ENCODE data around the gene SIPA1L3.

Gene SIPA1L3

GRCh38 chr19:38056646-38057045 lies 149.6 kb downstream of the SIPA1L3 start:
- Histone ChIP-seq H3K36me3 (ENCODE audit: control insufficient read depth in 4 of 4, insufficient read depth in 4 of 4, low read length in 3 of 4) (peaks cover 2 to 13% (median 4%) of the 10 kb centered on the region in 4 experiments), H3K27ac (ENCODE audit: insufficient read depth in 1 of 2, low read depth in 1 of 2, low read length in 2 of 2, poor library complexity in 1 of 2, severe bottlenecking in 2 of 2) (no peak overlapping the region), H3K4me3 (ENCODE audit: control insufficient read depth in 1 of 7, extremely low read depth in 1 of 7, insufficient read depth in 4 of 7, low read depth in 2 of 7, low read length in 6 of 7) (no peak overlapping the region), H3K4me1 (ENCODE audit: control extremely low read depth in 1 of 4, control insufficient read depth in 4 of 4, insufficient read depth in 4 of 4, low read length in 3 of 4) (peaks cover 0 to 40% (median 22%) of the 10 kb centered on the region in 4 experiments), H3K27me3 (replicated peaks in 2 of 5; ENCODE audit: control insufficient read depth in 4 of 5, insufficient read depth in 5 of 5, low read length in 4 of 5) (no peaks in the 10 kb centered on the region), H3K9me3 (ENCODE audit: control extremely low read depth in 1 of 5, control insufficient read depth in 4 of 5, insufficient read depth in 2 of 5, low read depth in 1 of 5, low read length in 4 of 5) (peaks cover 0 to 3% (median 0%) of the 10 kb centered on the region in 5 experiments)
- ChIA-PET POLR2A (no interaction called here), CTCF (interaction anchor here (1.8 kb wide), 1 partner anchor 10 kb away, joined by 4 read pairs; no protein-coding TSS in a partner anchor)
- WGBS (ENCODE audit: insufficient coverage), result 100% methylated on average over 6 of the region's 10 CpGs
- DNase-seq, result no peak

GRCh38 chr19:38057959-38058690 lies 151.1 kb downstream of the SIPA1L3 start:
- H3K4me3 ChIP-seq (ENCODE audit: control insufficient read depth in 1 of 7, extremely low read depth in 1 of 7, insufficient read depth in 4 of 7, low read depth in 2 of 7, low read length in 6 of 7), result no peak overlapping the region
- WGBS (ENCODE audit: insufficient coverage), result 100% methylated on average over 5 of the region's 10 CpGs
- no peak for DNase-seq
- peaks cover 0 to 40% (median 22%) of the 10 kb centered on the region in 4 experiments for H3K4me1 ChIP-seq (ENCODE audit: control extremely low read depth in 1 of 4, control insufficient read depth in 4 of 4, insufficient read depth in 4 of 4, low read length in 3 of 4)
- H3K9me3 ChIP-seq (ENCODE audit: control extremely low read depth in 1 of 5, control insufficient read depth in 4 of 5, insufficient read depth in 2 of 5, low read depth in 1 of 5, low read length in 4 of 5), result no peaks in the 10 kb centered on the region
- H3K36me3 ChIP-seq (ENCODE audit: control insufficient read depth in 4 of 4, insufficient read depth in 4 of 4, low read length in 3 of 4), result peaks cover 0 to 4% (median under 1%) of the 10 kb centered on the region in 4 experiments
- H3K27ac ChIP-seq (ENCODE audit: insufficient read depth in 1 of 2, low read depth in 1 of 2, low read length in 2 of 2, poor library complexity in 1 of 2, severe bottlenecking in 2 of 2), result peak overlapping the region in 1 of 2 experiments; percentile 25
- CTCF ChIA-PET, result interaction anchor here (0.5 to 2.0 kb wide), 7 partner anchors 9 to 156 kb away, joined by 3 to 6 read pairs (median 4); no protein-coding TSS in a partner anchor
- POLR2A ChIA-PET, result interaction anchor here (0.6 kb wide), 1 partner anchor 258 kb away, joined by 3 read pairs; the partner anchor contains the start of gene YIF1B
- H3K27me3 ChIP-seq (replicated peaks in 2 of 5; ENCODE audit: control insufficient read depth in 4 of 5, insufficient read depth in 5 of 5, low read length in 4 of 5), result no peaks in the 10 kb centered on the region

- DNase-seq, result peak in 2 of 3 donors; percentile 62 to 64
- peaks cover 0 to 4% (median 4%) of the 10 kb centered on the region in 4 experiments for H3K36me3 ChIP-seq (ENCODE audit: control insufficient read depth in 4 of 4, insufficient read depth in 4 of 4, low read length in 3 of 4)
- POLR2A ChIA-PET, result interaction anchor here (0.6 kb wide), 1 partner anchor 77 kb away, joined by 3 read pairs; no protein-coding TSS in a partner anchor
- CTCF ChIA-PET, result interaction anchor here (1.5 to 2.0 kb wide), 3 partner anchors 11 to 158 kb away, joined by 4 to 8 read pairs (median 6); no protein-coding TSS in a partner anchor
- H3K4me3 ChIP-seq (ENCODE audit: control insufficient read depth in 1 of 7, extremely low read depth in 1 of 7, insufficient read depth in 4 of 7, low read depth in 2 of 7, low read length in 6 of 7), result peak overlapping the region in 1 of 7 experiments; percentile 18
- WGBS (ENCODE audit: insufficient coverage), result 27% methylated on average over 5 of the region's 7 CpGs
- H3K4me1 ChIP-seq (ENCODE audit: control extremely low read depth in 1 of 4, control insufficient read depth in 4 of 4, insufficient read depth in 4 of 4, low read length in 3 of 4), result peaks cover 0 to 33% (median 19%) of the 10 kb centered on the region in 4 experiments
- H3K27ac ChIP-seq (ENCODE audit: insufficient read depth in 1 of 2, low read depth in 1 of 2, low read length in 2 of 2, poor library complexity in 1 of 2, severe bottlenecking in 2 of 2), result no peak overlapping the region
- H3K27me3 ChIP-seq (replicated peaks in 2 of 5; ENCODE audit: control insufficient read depth in 4 of 5, insufficient read depth in 5 of 5, low read length in 4 of 5), result no peaks in the 10 kb centered on the region
- H3K9me3 ChIP-seq (ENCODE audit: control extremely low read depth in 1 of 5, control insufficient read depth in 4 of 5, insufficient read depth in 2 of 5, low read depth in 1 of 5, low read length in 4 of 5), result no peaks in the 10 kb centered on the region
Measured at GRCh38 chr19:38059897-38060296, 152.9 kb downstream of the SIPA1L3 start.

- ChIA-PET POLR2A (interaction anchor here (0.6 kb wide), 1 partner anchor 77 kb away, joined by 3 read pairs; no protein-coding TSS in a partner anchor), CTCF (interaction anchor here (2.0 kb wide), 2 partner anchors 11 to 158 kb away, joined by 6 to 8 read pairs; no protein-coding TSS in a partner anchor)
Measured at GRCh38 chr19:38060331-38060730, 153.3 kb downstream of the SIPA1L3 start.

GRCh38 chr19:38061294-38061693 lies 154.3 kb downstream of the SIPA1L3 start:
- Histone ChIP-seq H3K36me3 (ENCODE audit: control insufficient read depth in 4 of 4, insufficient read depth in 4 of 4, low read length in 3 of 4) (peaks cover 0 to 4% (median 2%) of the 10 kb centered on the region in 4 experiments), H3K4me3 (ENCODE audit: control insufficient read depth in 1 of 7, extremely low read depth in 1 of 7, insufficient read depth in 4 of 7, low read depth in 2 of 7, low read length in 6 of 7) (no peak overlapping the region), H3K9me3 (ENCODE audit: control extremely low read depth in 1 of 5, control insufficient read depth in 4 of 5, insufficient read depth in 2 of 5, low read depth in 1 of 5, low read length in 4 of 5) (no peaks in the 10 kb centered on the region), H3K27me3 (replicated peaks in 2 of 5; ENCODE audit: control insufficient read depth in 4 of 5, insufficient read depth in 5 of 5, low read length in 4 of 5) (no peaks in the 10 kb centered on the region), H3K4me1 (ENCODE audit: control extremely low read depth in 1 of 4, control insufficient read depth in 4 of 4, insufficient read depth in 4 of 4, low read length in 3 of 4) (peaks cover 0 to 19% (median 13%) of the 10 kb centered on the region in 4 experiments), H3K27ac (ENCODE audit: insufficient read depth in 1 of 2, low read depth in 1 of 2, low read length in 2 of 2, poor library complexity in 1 of 2, severe bottlenecking in 2 of 2) (no peak overlapping the region)
- WGBS (ENCODE audit: insufficient coverage), result 100% methylated on average over 3 of the region's 7 CpGs
- DNase-seq, result no peak
- CTCF ChIA-PET, result interaction anchor here (2.0 kb wide), 1 partner anchor 12 kb away, joined by 8 read pairs; no protein-coding TSS in a partner anchor
- POLR2A ChIA-PET, result no interaction called here

More at GRCh38 chr19:38060331-38060730, 153.3 kb downstream of the SIPA1L3 start:
- DNase-seq, result no peak
- no peak overlapping the region for H3K27ac ChIP-seq (ENCODE audit: insufficient read depth in 1 of 2, low read depth in 1 of 2, low read length in 2 of 2, poor library complexity in 1 of 2, severe bottlenecking in 2 of 2)
- H3K36me3 ChIP-seq (ENCODE audit: control insufficient read depth in 4 of 4, insufficient read depth in 4 of 4, low read length in 3 of 4), result peaks cover 0 to 4% (median 4%) of the 10 kb centered on the region in 4 experiments
- no peaks in the 10 kb centered on the region for H3K27me3 ChIP-seq (replicated peaks in 2 of 5; ENCODE audit: control insufficient read depth in 4 of 5, insufficient read depth in 5 of 5, low read length in 4 of 5)
- 87% methylated on average over 6 of the region's 7 CpGs for WGBS (ENCODE audit: insufficient coverage)
- peaks cover 0 to 28% (median 17%) of the 10 kb centered on the region in 4 experiments for H3K4me1 ChIP-seq (ENCODE audit: control extremely low read depth in 1 of 4, control insufficient read depth in 4 of 4, insufficient read depth in 4 of 4, low read length in 3 of 4)
- no peaks in the 10 kb centered on the region for H3K9me3 ChIP-seq (ENCODE audit: control extremely low read depth in 1 of 5, control insufficient read depth in 4 of 5, insufficient read depth in 2 of 5, low read depth in 1 of 5, low read length in 4 of 5)
- H3K4me3 ChIP-seq (ENCODE audit: control insufficient read depth in 1 of 7, extremely low read depth in 1 of 7, insufficient read depth in 4 of 7, low read depth in 2 of 7, low read length in 6 of 7), result peak overlapping the region in 1 of 7 experiments; percentile 18

- POLR2A ChIA-PET, result no interaction called here
- Histone ChIP-seq H3K27me3 (replicated peaks in 2 of 5; ENCODE audit: control insufficient read depth in 4 of 5, insufficient read depth in 5 of 5, low read length in 4 of 5) (no peaks in the 10 kb centered on the region), H3K9me3 (ENCODE audit: control extremely low read depth in 1 of 5, control insufficient read depth in 4 of 5, insufficient read depth in 2 of 5, low read depth in 1 of 5, low read length in 4 of 5) (no peaks in the 10 kb centered on the region), H3K36me3 (ENCODE audit: control insufficient read depth in 4 of 4, insufficient read depth in 4 of 4, low read length in 3 of 4) (peaks cover 0 to 4% (median 2%) of the 10 kb centered on the region in 4 experiments), H3K27ac (ENCODE audit: insufficient read depth in 1 of 2, low read depth in 1 of 2, low read length in 2 of 2, poor library complexity in 1 of 2, severe bottlenecking in 2 of 2) (no peak overlapping the region), H3K4me1 (ENCODE audit: control extremely low read depth in 1 of 4, control insufficient read depth in 4 of 4, insufficient read depth in 4 of 4, low read length in 3 of 4) (peaks cover 0 to 16% (median 11%) of the 10 kb centered on the region in 4 experiments), H3K4me3 (ENCODE audit: control insufficient read depth in 1 of 7, extremely low read depth in 1 of 7, insufficient read depth in 4 of 7, low read depth in 2 of 7, low read length in 6 of 7) (no peak overlapping the region)
- CTCF ChIA-PET, result interaction anchor here (1.5 kb wide), 1 partner anchor 9 kb away, joined by 3 read pairs; no protein-coding TSS in a partner anchor
- DNase-seq, result no peak
- 96% methylated on average over 12 of the region's 21 CpGs for WGBS (ENCODE audit: insufficient coverage)
Measured at GRCh38 chr19:38062959-38063761, 156.2 kb downstream of the SIPA1L3 start.

All from common myeloid progenitor, CD34-positive (primary cell).